GM18517 (cell line): ENCODE results near the gene DR1.
"Not testable (repeated sequence)": the region's sequence is repeated elsewhere in the genome, so short reads cannot be mapped to it uniquely, and the experiment has no call there.

ENCODE experiments used
- ATAC-seq: cut with Tn5 transposase; IDR thresholded peaks from one replicate; pipeline ENCODE4 v1.9.1; 2021; ENCODE audit warnings: mild to moderate bottlenecking, moderate library complexity; ENCODE audit not compliant: unreplicated experiment

The DR1 gene

GRCh38 chr1:93374334-93375106 lies 28.8 kb downstream of the DR1 start:
- ATAC-seq, result no peak

GRCh38 chr1:93384656-93385055 lies 38.9 kb downstream of the DR1 start:
- ATAC-seq, result no peak

- ATAC-seq, result not testable (repeated sequence)
Observed at GRCh38 chr1:93386268-93386667, 40.6 kb downstream of the DR1 start.

GRCh38 chr1:93394514-93394913 lies 48.8 kb downstream of the DR1 start:
- ATAC-seq, result no peak

GRCh38 chr1:93395195-93395594 lies 49.5 kb downstream of the DR1 start:
- no peak for ATAC-seq

GRCh38 chr1:93399781-93400180 lies 54.1 kb downstream of the DR1 start:
- ATAC-seq, result no peak

GRCh38 chr1:93408203-93408602 lies 62.5 kb downstream of the DR1 start:
- no peak for ATAC-seq

- no peak for ATAC-seq
Observed at GRCh38 chr1:93411000-93411399, 65.3 kb downstream of the DR1 start.

GRCh38 chr1:93414749-93415148 lies 69.0 kb downstream of the DR1 start:
- ATAC-seq, result no peak

- no peak for ATAC-seq
Observed at GRCh38 chr1:93415296-93415695, 69.6 kb downstream of the DR1 start.

GRCh38 chr1:93416183-93416582 lies 70.5 kb downstream of the DR1 start:
- ATAC-seq, result no peak
